GM18520 (cell line): ENCODE data around the gene HLA-DOB.
"Not testable (repeated sequence)": the region's sequence is repeated elsewhere in the genome, so short reads cannot be mapped to it uniquely, and the experiment has no call there.

Source experiments
- ATAC-seq: cut with Tn5 transposase; IDR thresholded peaks from one replicate; pipeline ENCODE4 v1.9.1; 2021; ENCODE audit not compliant: unreplicated experiment

The HLA-DOB gene

GRCh38 chr6:32815115-32815514 is 1.7 kb downstream of the HLA-DOB start:
- ATAC-seq = no peak

DNA sequence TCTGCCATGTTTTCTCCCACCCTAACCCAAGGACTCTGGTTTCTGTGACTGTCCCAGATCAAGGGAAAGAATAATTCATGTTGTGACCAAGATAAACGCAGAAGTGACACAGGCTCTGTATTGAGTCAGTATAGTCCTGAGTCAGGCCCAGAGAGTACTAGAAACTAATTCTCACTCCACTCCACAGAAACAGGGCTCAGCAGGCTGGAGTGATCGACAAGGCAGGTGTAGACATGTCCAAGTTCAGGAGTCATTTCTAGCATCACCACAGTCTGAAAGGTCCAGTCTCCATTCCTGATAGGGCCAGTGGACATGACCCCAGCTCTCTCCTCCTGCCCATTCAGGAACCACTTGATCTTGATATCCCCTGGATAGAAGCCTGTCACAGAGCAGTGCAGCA is 2.7 kb downstream of the HLA-DOB start:
- no peak for ATAC-seq

DNA sequence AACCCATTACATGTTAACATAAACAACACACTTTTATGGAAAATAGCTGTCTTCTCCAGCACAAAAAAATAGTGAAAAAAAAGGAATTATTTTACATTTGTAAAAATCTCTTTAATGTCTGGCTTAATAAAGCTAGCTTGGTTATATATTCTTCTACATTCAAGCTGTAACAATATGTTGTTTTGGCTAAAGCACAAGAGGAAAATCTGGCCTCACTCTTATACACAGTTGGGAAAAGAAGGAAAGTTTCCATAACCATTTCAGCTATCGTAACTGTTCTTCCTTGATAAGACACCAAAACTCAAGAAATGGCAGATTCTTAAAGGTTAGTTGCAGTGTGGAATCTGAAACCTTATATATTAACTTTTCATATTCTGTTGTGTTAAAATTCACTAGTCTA is 7.6 kb downstream of the HLA-DOB start:
- no peak for ATAC-seq

- ATAC-seq = no peak
Measured at GRCh38 chr6:32807020-32807580, 9.7 kb downstream of the HLA-DOB start.

DNA sequence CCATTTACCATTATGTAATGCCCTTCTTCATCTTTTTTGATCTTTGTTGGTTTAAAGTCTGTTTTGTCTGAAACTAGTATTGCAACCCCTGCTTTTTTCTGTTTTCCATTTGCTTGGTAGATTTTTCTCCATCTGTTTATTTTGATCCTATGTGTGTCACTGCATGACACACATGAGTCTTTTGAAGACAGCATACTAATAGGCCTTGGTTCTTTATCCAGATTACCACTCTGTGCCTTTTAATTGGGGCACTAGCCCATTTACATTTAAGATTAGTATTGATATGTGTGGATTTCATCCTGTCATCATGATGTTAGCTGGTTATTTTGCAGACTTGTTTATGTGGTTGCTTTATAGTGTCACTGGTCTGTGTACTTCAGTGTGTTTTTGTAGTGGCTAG is 11.4 kb downstream of the HLA-DOB start:
- not testable (repeated sequence) for ATAC-seq

- no peak for ATAC-seq
Measured at GRCh38 chr6:32803416-32803815, 13.4 kb downstream of the HLA-DOB start.

GRCh38 chr6:32799740-32800139 is 17.1 kb downstream of the HLA-DOB start:
- no peak for ATAC-seq

GRCh38 chr6:32799168-32799567 is 17.6 kb downstream of the HLA-DOB start:
- ATAC-seq = no peak

GRCh38 chr6:32796848-32797776 is 19.7 kb downstream of the HLA-DOB start:
- no peak for ATAC-seq

DNA sequence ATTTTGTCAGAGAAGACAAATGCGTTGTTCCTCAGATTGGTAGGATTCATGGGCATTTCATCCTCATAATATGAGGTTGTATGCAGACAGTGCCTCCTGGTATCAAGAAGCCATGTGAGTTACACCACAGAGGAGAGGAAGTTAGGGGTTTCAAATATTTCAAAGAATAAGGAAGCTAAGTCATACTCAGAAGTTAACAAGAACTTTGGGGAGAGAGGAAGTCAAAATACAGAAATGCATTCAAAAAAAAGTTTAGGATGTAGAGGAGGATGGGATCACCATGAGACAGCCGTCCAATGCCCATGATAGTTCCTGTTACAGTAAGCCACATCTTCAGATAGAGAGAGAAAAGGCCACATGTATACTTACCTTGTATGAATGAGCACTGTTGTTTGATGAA is 22.3 kb downstream of the HLA-DOB start:
- no peak for ATAC-seq

DNA sequence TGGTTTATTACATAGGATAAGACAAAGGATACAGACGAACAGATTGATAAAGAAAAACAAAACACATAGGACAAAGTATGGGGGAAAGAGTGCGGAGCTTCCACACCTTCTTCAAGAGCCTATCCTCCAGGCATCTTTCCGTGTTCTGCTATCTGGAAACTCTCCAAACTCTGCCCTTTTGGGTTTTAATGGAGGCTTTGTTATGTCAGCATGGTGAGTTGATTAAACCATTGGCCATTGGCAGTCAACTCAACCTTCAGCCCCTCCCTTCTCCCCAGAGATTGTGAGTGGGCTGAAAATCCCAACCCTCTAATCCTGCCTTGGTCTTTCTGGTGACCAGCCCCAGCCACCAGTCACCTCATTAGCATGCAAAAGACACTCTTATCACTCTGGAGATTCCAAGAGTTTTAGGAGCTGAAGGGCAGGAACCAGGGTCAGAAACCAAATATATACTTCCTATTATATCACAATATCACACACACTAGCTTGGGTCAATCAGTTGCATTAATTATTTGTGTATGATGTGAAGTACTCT is 23.8 kb downstream of the HLA-DOB start:
- ATAC-seq = no peak

- ATAC-seq = no peak
Measured at GRCh38 chr6:32790306-32790705, 26.5 kb downstream of the HLA-DOB start.

DNA sequence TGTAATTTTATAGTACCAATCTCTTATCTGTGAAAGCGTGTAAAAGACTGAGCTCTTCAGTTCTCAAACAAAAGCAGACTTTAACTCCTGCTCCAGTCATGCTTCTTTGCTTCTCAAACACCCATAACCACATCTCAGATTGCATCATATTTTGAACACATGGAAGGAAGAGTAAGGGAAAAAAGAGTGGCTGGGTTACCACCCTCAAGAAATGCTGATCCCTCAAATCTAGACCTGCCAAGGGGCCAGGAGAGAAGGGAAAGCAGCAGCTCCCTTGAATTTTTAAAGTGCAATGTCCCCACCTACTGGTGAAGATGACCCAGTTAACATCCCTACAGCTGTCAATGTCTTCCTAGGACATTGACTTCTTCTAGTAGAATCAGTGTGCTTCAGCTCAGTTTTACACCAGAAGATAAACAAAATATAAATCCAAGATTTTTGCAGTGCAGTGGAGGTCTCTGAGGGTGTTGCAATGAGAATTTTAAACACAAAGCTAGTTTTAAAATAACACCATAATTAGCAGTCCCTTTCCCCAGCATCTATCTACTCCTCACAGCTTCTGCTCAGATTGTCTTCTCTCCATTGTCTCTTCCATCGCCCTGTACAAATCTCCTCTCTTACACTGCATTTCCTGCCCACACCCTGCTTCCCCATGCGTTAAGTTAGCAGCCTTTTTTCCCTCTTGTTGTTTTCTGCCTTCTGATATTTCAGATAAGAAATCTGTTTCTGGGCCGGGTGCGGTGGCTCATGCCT is 30.8 kb downstream of the HLA-DOB start:
- no peak for ATAC-seq

DNA sequence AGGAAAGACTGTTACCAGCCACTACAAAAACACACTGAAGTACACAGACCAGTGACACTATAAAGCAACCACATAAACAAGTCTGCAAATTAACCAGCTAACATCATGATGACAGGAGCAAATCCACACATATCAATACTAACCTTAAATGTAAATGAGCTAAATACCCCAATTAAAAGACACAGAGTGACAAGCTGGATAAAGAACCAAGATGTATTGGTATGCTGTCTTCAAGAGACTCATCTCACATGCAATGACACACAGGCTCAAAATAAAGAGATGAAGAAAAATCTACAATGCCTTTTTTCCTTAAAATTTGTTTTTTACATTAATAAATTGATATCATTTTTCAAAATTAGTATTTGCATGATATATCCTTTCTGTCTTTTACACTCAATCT is 33.9 kb downstream of the HLA-DOB start:
- ATAC-seq = not testable (repeated sequence)

DNA sequence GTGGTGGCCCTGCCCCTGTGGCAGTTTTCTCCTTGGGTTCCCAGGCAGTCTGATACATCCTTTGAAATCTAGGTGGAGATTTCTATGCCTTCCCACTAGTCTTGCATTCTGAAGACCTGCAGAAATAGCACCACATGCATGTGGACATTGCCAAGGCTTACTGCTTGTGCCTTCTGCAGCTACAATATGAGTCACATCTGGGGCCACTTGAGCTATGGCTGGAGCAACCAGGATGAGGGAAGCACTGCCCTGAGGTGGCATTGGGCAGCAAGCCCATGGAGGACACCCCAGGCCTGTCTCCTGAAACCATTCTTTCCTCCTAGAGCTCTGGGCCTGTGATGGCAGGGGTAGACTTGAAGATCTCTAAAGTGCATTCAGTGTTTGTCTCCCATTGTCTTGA is 37.8 kb downstream of the HLA-DOB start:
- ATAC-seq = no peak

DNA sequence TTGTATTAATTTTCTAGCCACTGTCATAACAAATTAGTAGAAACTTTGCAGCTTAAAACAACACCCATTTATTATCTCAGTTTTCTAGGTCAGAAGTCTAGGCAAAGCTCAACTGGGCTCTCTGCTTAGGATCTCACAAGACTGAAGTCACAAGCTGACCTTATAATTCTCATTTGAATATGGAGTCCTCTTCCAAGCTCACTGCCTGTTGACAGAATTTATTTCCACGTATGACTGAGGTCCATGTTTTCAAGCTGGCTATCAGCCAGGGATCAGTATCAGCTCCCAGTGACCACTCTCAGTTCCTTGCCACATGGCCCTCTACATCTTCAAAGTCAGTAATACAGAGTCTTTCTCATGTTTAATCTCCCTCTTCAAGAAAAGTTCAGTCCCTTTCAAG is 41.7 kb downstream of the HLA-DOB start:
- ATAC-seq = no peak

- no peak for ATAC-seq
Measured at GRCh38 chr6:32774426-32774825, 42.4 kb downstream of the HLA-DOB start.

DNA sequence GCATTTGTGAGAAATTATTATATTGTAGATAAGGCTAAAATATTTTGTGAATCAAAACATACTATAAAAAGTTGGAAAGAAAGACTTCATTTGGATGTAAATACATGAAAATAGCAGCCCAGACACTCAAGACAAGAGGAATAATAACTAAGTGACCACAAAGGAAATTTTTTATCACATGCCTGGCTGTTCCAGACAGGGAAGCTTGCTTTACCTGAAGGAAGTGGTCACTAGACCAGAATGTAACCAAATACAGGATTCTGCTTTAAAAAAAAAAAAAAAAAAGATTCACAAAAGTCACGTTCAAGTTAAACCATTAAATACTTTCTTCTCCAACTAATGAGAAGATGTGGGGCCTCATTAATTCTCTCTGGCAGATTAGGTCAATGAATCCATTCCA is 44.1 kb downstream of the HLA-DOB start:
- no peak for ATAC-seq

DNA sequence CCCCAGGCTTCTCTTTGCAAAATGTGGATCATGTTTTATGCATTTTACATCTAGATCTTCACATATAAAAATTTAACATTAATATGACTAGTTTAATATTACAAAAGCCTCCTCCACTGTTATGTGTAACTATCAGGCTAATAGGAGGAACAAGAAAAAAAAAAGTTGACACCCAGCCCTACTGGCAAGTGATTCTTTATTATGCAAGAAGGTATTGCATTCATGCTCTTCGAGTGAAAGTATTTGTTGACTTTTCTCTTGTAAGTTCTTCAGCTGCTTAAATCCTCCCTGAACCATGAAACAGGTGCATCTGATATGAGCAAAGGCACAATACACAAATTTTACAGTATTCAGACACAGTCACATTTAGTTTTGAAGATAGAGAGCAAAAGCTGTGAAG is 52.8 kb downstream of the HLA-DOB start:
- ATAC-seq = no peak

DNA sequence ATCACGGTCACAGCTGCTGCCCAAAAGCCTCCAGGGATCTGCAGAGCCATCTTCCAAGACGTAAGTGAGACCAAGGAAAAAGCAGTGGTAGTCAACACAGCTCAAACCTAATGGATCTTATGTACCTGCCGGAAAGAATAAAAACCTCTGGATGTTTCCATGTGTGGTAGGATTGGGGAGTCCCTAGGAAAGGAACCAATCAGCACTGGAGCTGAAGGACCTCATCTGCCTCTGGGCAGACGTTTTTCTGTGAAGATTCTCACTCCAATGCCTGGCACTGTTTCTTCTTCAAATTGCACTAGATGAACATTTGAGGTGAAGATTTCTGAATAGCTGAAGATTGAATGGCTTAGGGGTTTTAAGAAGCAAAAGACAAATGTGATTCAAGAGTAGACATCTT is 53.4 kb downstream of the HLA-DOB start, which contains the start of gene HLA-DQB2:
TSS of gene HLA-DQB2 (minus strand) at position 112 of the 400 bp plus-strand sequence. CDS start at position 50, 62 bp downstream.
- ATAC-seq = no peak
